ENCODE measurements around the gene PARVB. TPM values are rescaled to one million over a fixed set of nuclear protein-coding genes. Genes with fewer than 3 reads are reported as not detected.

PARVB gene
- total and polyA plus RNA-seq, 9 of the 15 experiments (the other 6 are each of a cell fraction or from before 2014, with no cell fraction given), result 1.1 to 59.2 (median 29.2) TPM

DNA sequence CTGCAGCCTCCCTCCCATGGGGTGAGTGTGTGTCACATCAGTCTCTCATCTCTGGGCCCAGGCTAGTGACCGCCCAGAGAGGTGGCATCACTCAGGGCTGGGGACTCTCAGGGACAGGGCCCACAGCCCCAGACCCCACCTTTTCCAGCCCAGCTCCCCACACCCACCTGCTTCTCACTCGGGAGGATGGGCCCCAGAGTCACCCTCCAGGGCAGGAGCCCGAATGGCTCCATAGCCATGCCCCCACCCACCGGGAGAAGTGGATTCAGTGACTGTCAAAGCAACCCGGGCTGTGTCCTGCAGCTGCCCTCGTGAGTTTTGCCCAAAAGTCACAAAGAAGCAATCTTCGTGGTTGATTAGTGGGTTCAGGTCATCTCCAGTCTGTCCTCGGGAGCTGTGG, 182.6 kb downstream of the PARVB start (continued):
- TF ChIP-seq, protein P1, sequence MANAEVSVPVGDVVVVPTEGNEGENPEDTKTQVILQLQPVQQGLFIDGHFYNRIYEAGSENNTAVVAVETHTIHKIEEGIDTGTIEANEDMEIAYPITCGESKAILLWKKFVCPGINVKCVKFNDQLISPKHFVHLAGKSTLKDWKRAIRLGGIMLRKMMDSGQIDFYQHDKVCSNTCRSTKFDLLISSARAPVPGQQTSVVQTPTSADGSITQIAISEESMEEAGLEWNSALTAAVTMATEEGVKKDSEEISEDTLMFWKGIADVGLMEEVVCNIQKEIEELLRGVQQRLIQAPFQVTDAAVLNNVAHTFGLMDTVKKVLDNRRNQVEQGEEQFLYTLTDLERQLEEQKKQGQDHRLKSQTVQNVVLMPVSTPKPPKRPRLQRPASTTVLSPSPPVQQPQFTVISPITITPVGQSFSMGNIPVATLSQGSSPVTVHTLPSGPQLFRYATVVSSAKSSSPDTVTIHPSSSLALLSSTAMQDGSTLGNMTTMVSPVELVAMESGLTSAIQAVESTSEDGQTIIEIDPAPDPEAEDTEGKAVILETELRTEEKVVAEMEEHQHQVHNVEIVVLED (CRISPR knock-in tag; IDR thresholded peaks at IDR 0.05), result no peak
- TF ChIP-seq TEAD2 (tag; IDR thresholded peaks at IDR 0.05), result no peak
- TF ChIP-seq ZNF217 (CRISPR knock-in tag; IDR thresholded peaks at IDR 0.05), result no peak

- Histone ChIP-seq H3K9me3 (replicated peaks; ENCODE audit: control insufficient read depth, insufficient read depth, low read depth, low read length) (no peaks in the 10 kb centered on the region), H3K4me1 (replicated peaks in 1 of 2; ENCODE audit: control insufficient read depth in 2 of 2, insufficient read depth in 2 of 2, low read length in 2 of 2) (no peaks in the 10 kb centered on the region), H3K9ac (ENCODE audit: insufficient read depth in 1 of 2, low read depth in 2 of 2, low read length in 2 of 2) (no peak overlapping the region), H4K20me1 (replicated peaks; ENCODE audit: control insufficient read depth, insufficient read depth, low read length) (no peaks in the 10 kb centered on the region), H3K9me1 (ENCODE audit: control insufficient read depth, insufficient read depth, low read length) (no peaks in the 10 kb centered on the region), H3K36me3 (ENCODE audit: control insufficient read depth, insufficient read depth, low read length) (no peaks in the 10 kb centered on the region), H3K4me2 (ENCODE audit: insufficient read depth, low read length) (no peak overlapping the region), H3K27ac (ENCODE audit: extremely low read depth, low read depth, low read length) (no peak overlapping the region), H3K4me3 (no peak overlapping the region), H3K79me2 (ENCODE audit: control insufficient read depth, insufficient read depth, low read length) (no peaks in the 10 kb centered on the region), H3K27me3 (ENCODE audit: control insufficient read depth in 2 of 2, insufficient read depth in 2 of 2, low read length in 2 of 2) (peaks cover 0 to 18% of the 10 kb centered on the region in 2 experiments; a peak in 2 of 5 replicates), H2AFZ (ENCODE audit: low read depth, low read length) (no peak overlapping the region)
- ATAC-seq, result no peak
- FAIRE-seq, result no peak
- 4% methylated on average over 5 of the region's 16 CpGs for WGBS (ENCODE audit: insufficient coverage, low coverage, missing lambda C conversion rate)
- in situ Hi-C loops (cut with MboI), result no loop called here
- ChIA-PET POLR2A (no interaction called here), CTCF (ENCODE audit: low intra/inter-chr PET ratio) (no interaction called here)
- TF ChIP-seq SRSF9 (IDR thresholded peaks at IDR 0.05; ENCODE audit: borderline replicate concordance, low read depth, low read length), result no peak
- TF ChIP-seq, protein P2, sequence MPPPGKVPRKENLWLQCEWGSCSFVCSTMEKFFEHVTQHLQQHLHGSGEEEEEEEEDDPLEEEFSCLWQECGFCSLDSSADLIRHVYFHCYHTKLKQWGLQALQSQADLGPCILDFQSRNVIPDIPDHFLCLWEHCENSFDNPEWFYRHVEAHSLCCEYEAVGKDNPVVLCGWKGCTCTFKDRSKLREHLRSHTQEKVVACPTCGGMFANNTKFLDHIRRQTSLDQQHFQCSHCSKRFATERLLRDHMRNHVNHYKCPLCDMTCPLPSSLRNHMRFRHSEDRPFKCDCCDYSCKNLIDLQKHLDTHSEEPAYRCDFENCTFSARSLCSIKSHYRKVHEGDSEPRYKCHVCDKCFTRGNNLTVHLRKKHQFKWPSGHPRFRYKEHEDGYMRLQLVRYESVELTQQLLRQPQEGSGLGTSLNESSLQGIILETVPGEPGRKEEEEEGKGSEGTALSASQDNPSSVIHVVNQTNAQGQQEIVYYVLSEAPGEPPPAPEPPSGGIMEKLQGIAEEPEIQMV (tag; conservative IDR thresholded peaks at IDR 0.05; ENCODE audit: low read depth), result no peak
- TF ChIP-seq PML (IDR thresholded peaks at IDR 0.05; ENCODE audit: low read length), result no peak
- no peak for TF ChIP-seq MYC (IDR thresholded peaks at IDR 0.05; ENCODE audit: low read depth, low read length)
- no peak for TF ChIP-seq MYC (CRISPR knock-in tag; IDR thresholded peaks at IDR 0.05; ENCODE audit: borderline replicate concordance, low read depth)
- DNase-seq (ENCODE audit: extremely low read depth in 1 of 4, low spot score in 3 of 4), result no peak
- BruUV-seq (replicated peaks), result no TSS peak
- intact Hi-C loops (cut with micrococcal nuclease), result no loop called here
These were observed 183.3 kb downstream of the PARVB start for GRCh38 chr22:44207173-44207980.
